ENCODE measurements around the gene NEFH.

DNA sequence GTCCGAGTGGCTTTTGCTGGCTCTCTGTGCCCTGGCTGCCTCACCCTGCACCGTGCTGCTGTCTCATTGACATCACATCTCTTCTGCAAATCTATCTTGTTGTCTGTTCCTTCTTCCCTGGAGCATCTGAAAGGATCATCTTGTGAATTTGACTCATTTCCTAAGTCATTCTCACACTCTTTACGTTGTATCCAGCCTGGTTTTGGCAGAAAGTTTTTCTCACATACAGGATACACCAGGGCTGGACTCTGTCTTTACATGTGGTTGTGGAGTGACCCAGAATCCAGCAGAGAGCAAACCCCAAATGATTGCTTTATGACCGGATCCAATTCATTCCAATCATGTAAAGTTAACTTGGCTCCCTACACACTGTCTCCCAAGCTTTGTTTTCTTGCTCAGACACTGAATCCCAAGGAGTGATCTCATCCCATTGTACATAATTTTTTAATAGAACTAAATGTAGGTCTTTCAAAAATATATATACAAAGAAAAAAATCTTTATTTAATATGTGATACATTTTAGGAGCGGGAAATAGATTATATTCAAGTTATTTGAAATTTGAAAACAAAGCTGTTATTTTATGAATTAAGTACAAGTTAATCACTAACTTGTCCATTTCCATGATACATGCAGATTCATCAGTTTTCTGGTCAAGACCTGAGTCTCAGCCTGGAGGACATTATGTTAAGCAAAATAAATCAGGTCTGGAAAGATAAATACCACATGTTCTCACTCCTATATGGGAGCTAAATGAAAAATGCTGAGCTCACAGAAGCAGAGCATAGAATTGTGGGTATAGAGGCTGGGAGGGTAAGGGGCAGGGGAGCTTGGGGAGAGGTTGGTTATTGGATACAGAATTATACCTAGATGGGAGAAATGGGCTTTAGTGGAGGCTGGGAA lies 44.5 kb upstream of the NEFH start:
- TF ChIP-seq CTCF (IDR thresholded peaks at IDR 0.05; ENCODE audit: low read depth, low read length, poor library complexity, severe bottlenecking), result no peak
- TF ChIP-seq EZH2phosphoT487 (IDR thresholded peaks at IDR 0.05; ENCODE audit: borderline replicate concordance, low read length), result no peak
